WTC11 (cell line): ENCODE data around the gene COL6A5.

Experiments used
- CTCF ChIP-seq: fragments of 200-600 bp; IDR thresholded peaks from 2 replicates; pipeline ENCODE4 v1.8.0; 2022; ENCODE audit warnings: antibody characterized with exemption
- IRF2 ChIP-seq: sonication (generic); formaldehyde crosslinking; IDR thresholded peaks from 2 replicates; pipeline ENCODE4 v1.8.0; 2022; ENCODE audit warnings: low read depth, missing genetic modification reagents, borderline replicate concordance

- TF ChIP-seq CTCF (no peak), IRF2 (no peak)
Observed at GRCh38 chr3:130456540-130456939, 111.1 kb downstream of the COL6A5 start.
